Prostate gland (tissue), 2 donors: Measurements from ENCODE around the gene PCDHGA1. TPM values are rescaled to one million over a fixed set of nuclear protein-coding genes. Genes with fewer than 3 reads are reported as not detected.

Experiments used
- DNase-seq: peaks from one replicate; pipeline ENCODE4 v3.0.0-alpha.2; 2019; ENCODE audit warnings: low spot score
- H3K27ac ChIP-seq, 2 donors: fragments of 200-600 bp; sonication (generic); 2 replicates each; pipeline ENCODE4 v1.5.1; 2017 to 2019
- H3K27me3 ChIP-seq: fragments of 200-600 bp; sonication (generic); replicated peaks from 2 replicates; pipeline ENCODE4 v1.5.1; 2019; ENCODE audit not compliant: insufficient read depth
- H3K36me3 ChIP-seq, 2 donors: fragments of 200-600 bp; sonication (generic); 1 replicate in 1 of 2; 2 replicates in 1 of 2; pipeline versions ENCODE4 v1.5.1 to v1.8.1; 2017 to 2019
- H3K4me1 ChIP-seq: fragments of 200-600 bp; sonication (generic); replicated peaks from 2 replicates; pipeline ENCODE4 v1.5.1; 2019
- H3K4me3 ChIP-seq, 2 donors: fragments of 200-600 bp; sonication (generic); 2 replicates each; pipeline ENCODE4 v1.5.1; 2017 to 2019
- H3K9me3 ChIP-seq: fragments of 200-600 bp; sonication (generic); 2 replicates; pipeline ENCODE4 v1.5.1; 2017
- POLR2A ChIP-seq: fragments of 450-650 bp; IDR thresholded peaks from one replicate; pipeline ENCODE4 v1.6.1; 2016; ENCODE audit warnings: antibody characterized with exemption, mild to moderate bottlenecking
- POLR2AphosphoS5 ChIP-seq: sonication (generic); formaldehyde crosslinking; IDR thresholded peaks from one replicate; pipeline ENCODE4 v1.6.1; 2017; ENCODE audit warnings: antibody characterized with exemption
- WGBS: methylation state at CpG from one replicate; pipeline ENCODE4 v1.1.5; 2018; 5-methylcytosine and 5-hydroxymethylcytosine counted together
- intact Hi-C: fragments of 100-400 bp; cut with DNase I; formaldehyde crosslinking; loops from one replicate; pipeline ENCODE4 v1.14.2; 2022
- total RNA-seq, 2 donors: library from RNA; depleted of rRNA; stranded (reverse); fragments of >200 nt; gene quantifications; one replicate each; pipeline ENCODE4 v1.1.0, GENCODE V29; 2016
- TF ChIP-seq, protein P1 (sequence below), 4 experiments: fragments of 200-600 bp in 2 of 4; fragments of 450-650 bp in 2 of 4; sonication (generic) in 2 of 4; IDR thresholded peaks; 1 replicate in 3 of 4; 2 replicates in 1 of 4; pipeline ENCODE4 v1.5.1; 2016 to 2019; ENCODE audit warnings: antibody characterized with exemption in 4 of 4, mild to moderate bottlenecking in 2 of 4, moderate library complexity in 2 of 4

PCDHGA1 gene
- total RNA-seq, 2 donors from 2014 or later = 0.64 to 4.8 TPM

DNA sequence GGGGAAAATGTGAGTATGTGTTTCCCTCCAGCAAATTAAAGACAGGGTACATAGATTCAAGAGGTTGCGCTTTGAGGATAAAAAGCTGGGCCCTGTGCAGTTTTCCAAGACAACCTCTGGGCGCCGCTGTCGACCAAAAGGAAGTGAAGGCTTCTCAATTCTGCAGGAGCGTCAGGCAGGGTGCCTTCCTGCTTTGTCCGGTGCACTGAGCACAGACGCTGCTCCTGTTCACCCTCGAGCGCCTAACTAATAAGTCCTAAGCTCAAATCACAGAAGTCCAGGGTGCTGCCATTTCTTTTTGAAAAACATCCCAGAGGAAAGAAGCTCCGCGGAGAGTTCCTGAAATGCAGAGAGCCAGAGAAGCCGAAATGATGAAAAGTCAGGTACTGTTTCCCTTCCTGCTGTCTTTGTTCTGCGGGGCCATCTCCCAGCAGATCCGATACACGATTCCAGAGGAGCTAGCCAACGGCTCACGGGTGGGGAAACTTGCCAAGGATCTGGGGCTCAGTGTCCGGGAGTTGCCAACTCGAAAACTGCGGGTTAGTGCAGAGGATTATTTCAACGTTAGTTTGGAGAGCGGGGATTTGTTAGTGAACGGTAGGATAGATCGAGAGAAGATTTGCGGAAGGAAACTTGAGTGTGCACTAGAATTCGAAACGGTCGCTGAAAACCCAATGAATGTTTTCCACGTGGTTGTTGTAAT lies 19.8 kb downstream of the PCDHGA1 start, which contains the start of gene PCDHGB1:
TSS of gene PCDHGB1 (plus strand) at position 183 of the 703 bp plus-strand sequence. CDS start at position 345, 162 bp downstream.
- DNase-seq = no peak
- Histone ChIP-seq H3K27me3 (peaks cover 3% of the 10 kb centered on the region), H3K4me1 (no peaks in the 10 kb centered on the region), H3K27ac (no peak within 1 kb of the TSS), H3K4me3 (peak within 1 kb of the TSS in 1 of 2 donors; percentile 2), H3K9me3 (no peaks in the 10 kb centered on the region), H3K36me3 (no peaks in the 10 kb centered on the region)
- intact Hi-C loops = no loop called here
- WGBS = 20% methylated on average over 29 of the region's 29 CpGs
- TF ChIP-seq POLR2AphosphoS5 = no peak
- TF ChIP-seq, protein P1, sequence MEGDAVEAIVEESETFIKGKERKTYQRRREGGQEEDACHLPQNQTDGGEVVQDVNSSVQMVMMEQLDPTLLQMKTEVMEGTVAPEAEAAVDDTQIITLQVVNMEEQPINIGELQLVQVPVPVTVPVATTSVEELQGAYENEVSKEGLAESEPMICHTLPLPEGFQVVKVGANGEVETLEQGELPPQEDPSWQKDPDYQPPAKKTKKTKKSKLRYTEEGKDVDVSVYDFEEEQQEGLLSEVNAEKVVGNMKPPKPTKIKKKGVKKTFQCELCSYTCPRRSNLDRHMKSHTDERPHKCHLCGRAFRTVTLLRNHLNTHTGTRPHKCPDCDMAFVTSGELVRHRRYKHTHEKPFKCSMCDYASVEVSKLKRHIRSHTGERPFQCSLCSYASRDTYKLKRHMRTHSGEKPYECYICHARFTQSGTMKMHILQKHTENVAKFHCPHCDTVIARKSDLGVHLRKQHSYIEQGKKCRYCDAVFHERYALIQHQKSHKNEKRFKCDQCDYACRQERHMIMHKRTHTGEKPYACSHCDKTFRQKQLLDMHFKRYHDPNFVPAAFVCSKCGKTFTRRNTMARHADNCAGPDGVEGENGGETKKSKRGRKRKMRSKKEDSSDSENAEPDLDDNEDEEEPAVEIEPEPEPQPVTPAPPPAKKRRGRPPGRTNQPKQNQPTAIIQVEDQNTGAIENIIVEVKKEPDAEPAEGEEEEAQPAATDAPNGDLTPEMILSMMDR (IDR thresholded peaks at IDR 0.05) = peak in 2 of 4 experiments; percentile 16 to 29

- Histone ChIP-seq H3K4me1 (no peaks in the 10 kb centered on the region), H3K27ac (no peak overlapping the region), H3K36me3 (no peaks in the 10 kb centered on the region), H3K4me3 (no peak overlapping the region), H3K27me3 (peaks cover 3% of the 10 kb centered on the region), H3K9me3 (no peaks in the 10 kb centered on the region)
- intact Hi-C loops = no loop called here
- no peak for TF ChIP-seq POLR2A
- TF ChIP-seq POLR2AphosphoS5 = no peak
- TF ChIP-seq, protein P1 (IDR thresholded peaks at IDR 0.05) = no peak
- 26% methylated on average over 22 of the region's 36 CpGs for WGBS
- DNase-seq = no peak
Observed at GRCh38 chr5:141351591-141351990, 21.3 kb downstream of the PCDHGA1 start.

GRCh38 chr5:141354900-141355469 lies 24.7 kb downstream of the PCDHGA1 start, which contains the start of gene PCDHGA4:
TSS of gene PCDHGA4 (plus strand) at chr5:141355021. CDS start at chr5:141355108, 87 bp downstream.
- H3K27me3 ChIP-seq = peaks cover 3% of the 10 kb centered on the region
- no peaks in the 10 kb centered on the region for H3K36me3 ChIP-seq
- H3K9me3 ChIP-seq = no peaks in the 10 kb centered on the region
- no peaks in the 10 kb centered on the region for H3K4me1 ChIP-seq
- no peak for TF ChIP-seq POLR2A
- TF ChIP-seq, protein P1 (IDR thresholded peaks at IDR 0.05) = peak in 1 of 4 experiments; percentile 32
- DNase-seq = no peak
- intact Hi-C loops = no loop called here
- 18% methylated on average over 29 of the region's 29 CpGs for WGBS
- H3K27ac ChIP-seq = no peak within 1 kb of the TSS
- H3K4me3 ChIP-seq = no peak within 1 kb of the TSS

- DNase-seq = no peak
- H3K36me3 ChIP-seq = no peaks in the 10 kb centered on the region
- TF ChIP-seq POLR2AphosphoS5 (no peak), POLR2A (no peak)
- TF ChIP-seq, protein P1 (IDR thresholded peaks at IDR 0.05) = no peak
- H3K4me1 ChIP-seq = no peaks in the 10 kb centered on the region
- H3K4me3 ChIP-seq = no peak overlapping the region
- no peak overlapping the region for H3K27ac ChIP-seq
- intact Hi-C loops = no loop called here
- 42% methylated on average over 24 of the region's 24 CpGs for WGBS
- H3K9me3 ChIP-seq = no peaks in the 10 kb centered on the region
- H3K27me3 ChIP-seq = peaks cover 5% of the 10 kb centered on the region
Observed at GRCh38 chr5:141355641-141356040, 25.3 kb downstream of the PCDHGA1 start.
